Stomach smooth muscle (tissue), 2 donors: ENCODE data around the gene TSTD2.
"Not testable (repeated sequence)": the region's sequence is repeated elsewhere in the genome, so short reads cannot be mapped to it uniquely, and the experiment has no call there.

Experiments
- H3K27ac ChIP-seq: one replicate; pipeline ENCODE4 v1.7.0; 2013; ENCODE audit warnings: mild to moderate bottlenecking, low read length, inconsistent platforms
- H3K27me3 ChIP-seq, 2 donors: one replicate each; pipeline ENCODE4 v1.7.0; 2013; ENCODE audit warnings: low read length in 2 of 2; ENCODE audit not compliant: insufficient read depth in 2 of 2, control insufficient read depth in 1 of 2
- H3K36me3 ChIP-seq, 2 donors: one replicate each; pipeline ENCODE4 v1.7.0; 2013; ENCODE audit warnings: low read length in 2 of 2; ENCODE audit not compliant: control insufficient read depth in 2 of 2, insufficient read depth in 2 of 2
- H3K4me1 ChIP-seq: one replicate; pipeline ENCODE4 v1.7.0; 2013; ENCODE audit warnings: low read length; ENCODE audit not compliant: control insufficient read depth, insufficient read depth
- H3K4me3 ChIP-seq, 2 donors: one replicate each; pipeline ENCODE4 v1.7.0; 2013; ENCODE audit warnings: low read length in 2 of 2
- H3K9ac ChIP-seq, 2 donors: one replicate each; pipeline ENCODE4 v1.7.0; 2013; ENCODE audit warnings: low read length in 2 of 2, mild to moderate bottlenecking in 1 of 2
- H3K9me3 ChIP-seq, 2 donors: one replicate each; pipeline ENCODE4 v1.7.0; 2013; ENCODE audit warnings: low read length in 2 of 2; ENCODE audit not compliant: control insufficient read depth in 2 of 2
- donor health status: healthy.
- donor health status: Pancreatic carcinoma.

The TSTD2 gene

GRCh38 chr9:97592126-97592525 lies 41.0 kb downstream of the TSTD2 start:
- H3K9ac ChIP-seq: no peak overlapping the region
- H3K4me1 ChIP-seq: peaks cover 33% of the 10 kb centered on the region
- H3K36me3 ChIP-seq: peaks cover 14 to 17% of the 10 kb centered on the region in 2 donors
- no peaks in the 10 kb centered on the region for H3K9me3 ChIP-seq
- H3K4me3 ChIP-seq: no peak overlapping the region
- no peaks in the 10 kb centered on the region for H3K27me3 ChIP-seq
- H3K27ac ChIP-seq: no peak overlapping the region

- no peak overlapping the region for H3K27ac ChIP-seq
- no peaks in the 10 kb centered on the region for H3K9me3 ChIP-seq
- H3K27me3 ChIP-seq: no peaks in the 10 kb centered on the region
- no peak overlapping the region for H3K9ac ChIP-seq
- H3K36me3 ChIP-seq: peaks cover 16 to 17% of the 10 kb centered on the region in 2 donors
- no peak overlapping the region for H3K4me3 ChIP-seq
- peaks cover 28% of the 10 kb centered on the region for H3K4me1 ChIP-seq
These were observed 41.6 kb downstream of the TSTD2 start for GRCh38 chr9:97591535-97591934.

GRCh38 chr9:97586909-97587308 lies 46.3 kb downstream of the TSTD2 start:
- H3K36me3 ChIP-seq, H3K9me3 ChIP-seq, H3K4me3 ChIP-seq, H3K27ac ChIP-seq, H3K9ac ChIP-seq, H3K27me3 ChIP-seq, H3K4me1 ChIP-seq: not testable (repeated sequence)

GRCh38 chr9:97584778-97585177 lies 48.4 kb downstream of the TSTD2 start:
- not testable (repeated sequence) for H3K4me1 ChIP-seq, H3K36me3 ChIP-seq, H3K9me3 ChIP-seq, H3K4me3 ChIP-seq, H3K9ac ChIP-seq, H3K27me3 ChIP-seq, H3K27ac ChIP-seq

- not testable (repeated sequence) for H3K4me1 ChIP-seq, H3K9me3 ChIP-seq, H3K4me3 ChIP-seq, H3K36me3 ChIP-seq, H3K27me3 ChIP-seq, H3K9ac ChIP-seq, H3K27ac ChIP-seq
These were observed 51.6 kb downstream of the TSTD2 start for GRCh38 chr9:97581590-97581989.

- Histone ChIP-seq H3K27me3 (no peaks in the 10 kb centered on the region), H3K36me3 (peaks cover 5 to 7% of the 10 kb centered on the region in 2 donors), H3K27ac (no peak overlapping the region), H3K4me1 (peaks cover 3% of the 10 kb centered on the region), H3K9me3 (no peaks in the 10 kb centered on the region), H3K9ac (no peak overlapping the region), H3K4me3 (no peak overlapping the region)
These were observed 53.3 kb downstream of the TSTD2 start for GRCh38 chr9:97579914-97580313.

GRCh38 chr9:97578846-97579245 lies 54.3 kb downstream of the TSTD2 start:
- Histone ChIP-seq H3K4me3 (no peak overlapping the region), H3K36me3 (peaks cover 5 to 7% of the 10 kb centered on the region in 2 donors), H3K9ac (no peak overlapping the region), H3K27me3 (no peaks in the 10 kb centered on the region), H3K9me3 (no peaks in the 10 kb centered on the region), H3K4me1 (peaks cover 3% of the 10 kb centered on the region), H3K27ac (no peak overlapping the region)

- H3K4me3 ChIP-seq: no peak overlapping the region
- no peaks in the 10 kb centered on the region for H3K27me3 ChIP-seq
- H3K4me1 ChIP-seq: peaks cover 3% of the 10 kb centered on the region
- no peaks in the 10 kb centered on the region for H3K9me3 ChIP-seq
- H3K27ac ChIP-seq: no peak overlapping the region
- H3K9ac ChIP-seq: no peak overlapping the region
- H3K36me3 ChIP-seq: peaks cover 5 to 14% of the 10 kb centered on the region in 2 donors
These were observed 56.1 kb downstream of the TSTD2 start for GRCh38 chr9:97577051-97577450.

GRCh38 chr9:97575673-97576200 lies 57.4 kb downstream of the TSTD2 start:
- Histone ChIP-seq H3K4me3 (no peak overlapping the region), H3K27ac (no peak overlapping the region), H3K4me1 (peaks cover 13% of the 10 kb centered on the region), H3K9me3 (no peaks in the 10 kb centered on the region), H3K27me3 (no peaks in the 10 kb centered on the region), H3K9ac (no peak overlapping the region), H3K36me3 (peaks cover 8 to 17% of the 10 kb centered on the region in 2 donors)

GRCh38 chr9:97574921-97575672 lies 58.1 kb downstream of the TSTD2 start:
- not testable (repeated sequence) for H3K27ac ChIP-seq, H3K4me3 ChIP-seq, H3K9me3 ChIP-seq, H3K9ac ChIP-seq, H3K27me3 ChIP-seq
- Histone ChIP-seq H3K4me1 (peaks cover 20% of the 10 kb centered on the region), H3K36me3 (peaks cover 14 to 23% of the 10 kb centered on the region in 2 donors)

GRCh38 chr9:97574101-97574571 lies 59.0 kb downstream of the TSTD2 start:
- not testable (repeated sequence) for H3K27me3 ChIP-seq, H3K9me3 ChIP-seq, H3K9ac ChIP-seq, H3K27ac ChIP-seq, H3K4me3 ChIP-seq
- Histone ChIP-seq H3K4me1 (peaks cover 21% of the 10 kb centered on the region), H3K36me3 (peaks cover 21 to 32% of the 10 kb centered on the region in 2 donors)
